KBM-7 (cell line): Measurements from ENCODE around the gene EXOC1.

Source experiments
- DNase-seq: peaks from one replicate; pipeline ENCODE4 v3.0.0-alpha.2; 2015
- in situ Hi-C: fragments of 300-500 bp; cut with MboI; formaldehyde crosslinking; loops from 2 replicates; pipeline ENCODE4 v1.14.3; 2020; ENCODE audit warnings: low sequenced_read_pairs, low pct_unique_long_range_greater_than_20kb, mixed read lengths

Gene EXOC1

DNA sequence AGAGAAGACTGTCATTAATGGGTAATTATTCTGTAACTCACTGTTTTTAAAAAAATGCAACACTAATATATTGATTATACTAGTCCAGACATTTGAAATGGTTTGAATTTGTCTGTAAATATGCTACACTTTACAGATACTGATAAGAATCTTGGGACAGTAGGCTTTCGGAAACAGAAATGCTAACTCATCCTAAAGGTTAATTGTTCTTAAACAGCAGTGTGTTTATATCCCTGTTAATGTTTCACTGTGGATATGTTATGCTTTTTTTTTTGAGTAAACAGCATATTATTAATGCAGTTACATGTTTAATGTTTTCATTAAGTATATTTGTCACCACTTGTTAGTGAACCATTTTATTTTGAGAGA, 31.4 kb downstream of the EXOC1 start:
- in situ Hi-C loops = no loop called here
- DNase-seq = no peak

DNA sequence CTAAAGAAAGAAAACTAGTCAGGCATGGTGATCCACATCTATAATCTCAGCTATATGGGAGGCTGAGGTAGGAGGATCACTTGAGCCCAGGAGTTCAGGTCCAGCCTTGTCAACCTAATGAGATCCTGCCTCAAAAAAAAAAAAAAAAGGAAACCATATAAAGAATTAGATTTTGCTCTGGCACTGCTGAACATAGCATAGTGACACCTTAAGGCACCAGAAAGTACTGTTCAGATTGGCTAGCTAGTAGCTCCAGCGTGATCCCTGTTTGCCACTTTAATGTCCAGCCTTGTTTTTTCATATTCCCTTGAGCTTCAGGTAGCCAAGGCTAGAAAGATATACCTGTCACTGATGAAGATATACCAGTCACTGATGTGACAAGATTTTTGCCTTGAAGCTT, 34.1 kb downstream of the EXOC1 start:
- in situ Hi-C loops = no loop called here
- no peak for DNase-seq

DNA sequence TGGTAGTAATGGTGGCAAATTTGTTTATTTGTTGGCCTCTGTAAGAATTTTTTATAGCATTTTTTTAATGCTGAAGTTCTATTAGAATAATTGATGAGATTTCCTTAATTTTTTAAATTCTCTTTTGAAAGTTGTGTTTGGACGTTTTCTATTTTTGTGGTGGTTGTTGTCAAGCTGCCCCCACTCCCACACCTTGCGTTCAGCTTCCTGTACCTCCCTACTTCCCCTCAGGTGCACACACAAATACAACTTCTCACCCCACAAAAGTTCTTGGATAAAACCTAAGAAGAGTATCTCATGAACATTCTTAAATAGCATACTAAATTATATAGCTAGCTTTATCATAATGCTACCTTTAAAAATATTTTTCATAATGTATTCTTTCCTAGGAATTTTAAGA, 38.7 kb downstream of the EXOC1 start:
- in situ Hi-C loops = no loop called here

GRCh38 chr4:55896622-55897021, 43.2 kb downstream of the EXOC1 start:
- no peak for DNase-seq
- in situ Hi-C loops = no loop called here

More for the DNA sequence above, 38.7 kb downstream of the EXOC1 start:
- DNase-seq = peak; percentile 56

DNA sequence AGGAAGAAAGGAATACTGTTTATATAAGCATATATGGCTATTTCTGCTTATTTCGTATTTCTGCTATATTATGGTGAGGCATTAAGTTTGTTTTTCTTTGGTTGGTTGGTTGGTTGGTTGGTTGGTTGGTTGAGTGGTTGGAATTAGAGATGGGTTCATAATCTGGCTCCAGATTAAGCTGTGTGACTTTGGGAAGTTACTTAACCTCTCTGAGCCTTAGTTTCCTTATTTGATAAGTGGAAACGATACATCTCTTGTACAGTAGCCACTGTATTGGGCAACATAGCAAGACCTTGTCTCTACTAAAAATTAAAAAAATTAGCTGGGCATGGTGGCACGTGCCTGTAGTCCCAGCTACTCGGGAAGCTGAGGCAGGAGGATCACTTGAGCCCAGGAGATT, 49.2 kb downstream of the EXOC1 start:
- in situ Hi-C loops = no loop called here
- DNase-seq = no peak

DNA sequence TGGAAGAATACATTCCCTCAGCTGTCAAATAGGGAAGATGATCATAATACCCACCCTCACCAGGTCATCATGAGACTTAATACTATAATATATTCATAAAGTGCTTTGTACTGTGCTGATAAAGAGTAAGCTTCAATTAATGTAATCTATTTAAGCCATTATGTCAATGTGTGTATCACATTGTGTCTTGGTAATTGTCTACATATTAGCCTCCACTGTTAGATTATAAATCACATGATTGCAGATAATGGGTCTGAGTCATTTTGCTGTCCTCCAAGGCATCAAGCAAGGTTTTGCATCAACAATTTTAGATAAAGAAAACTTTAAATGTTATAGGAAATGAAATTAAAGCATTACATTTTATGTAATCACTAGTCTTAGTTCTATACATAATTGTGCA, 50.1 kb downstream of the EXOC1 start:
- in situ Hi-C loops = no loop called here

DNA sequence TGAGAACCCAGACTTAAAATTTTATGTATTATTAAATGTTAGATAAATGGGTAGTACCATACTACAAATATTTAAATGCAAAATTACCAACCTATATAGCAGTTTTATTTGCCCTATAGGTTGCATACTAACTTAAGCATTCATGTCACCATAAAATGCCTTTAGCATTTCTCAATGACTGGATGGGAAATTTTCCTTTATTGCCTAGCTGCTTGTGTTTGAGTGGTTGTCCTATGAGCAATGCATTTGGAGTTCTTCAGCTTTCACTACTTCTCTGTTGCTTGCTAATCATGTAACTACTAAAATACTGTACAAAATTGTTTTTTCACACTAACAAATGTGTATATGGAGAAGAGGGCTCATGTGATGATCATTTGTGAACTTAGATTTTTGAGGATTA, 51.1 kb downstream of the EXOC1 start:
- DNase-seq = no peak
- in situ Hi-C loops = no loop called here

More for the DNA sequence above, 50.1 kb downstream of the EXOC1 start:
- DNase-seq = no peak

DNA sequence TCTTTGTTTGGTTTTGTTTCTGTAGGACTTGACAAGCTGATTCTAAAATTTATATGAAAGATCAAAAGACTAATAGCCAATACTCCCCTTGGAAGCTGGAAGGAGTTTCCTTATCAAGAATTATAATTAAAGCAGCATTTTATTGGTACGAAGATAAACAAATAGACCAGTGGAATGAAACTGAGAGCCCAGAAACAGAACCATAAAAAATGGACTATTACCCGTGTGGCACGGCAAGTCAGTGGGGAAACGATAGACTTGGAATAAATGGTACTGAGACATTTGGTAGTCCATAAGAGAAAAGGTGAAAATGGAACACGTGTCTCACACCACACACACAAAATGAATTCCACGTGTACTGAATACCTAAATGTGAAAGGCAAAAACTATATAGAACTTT, 52.9 kb downstream of the EXOC1 start:
- in situ Hi-C loops = no loop called here
- no peak for DNase-seq

DNA sequence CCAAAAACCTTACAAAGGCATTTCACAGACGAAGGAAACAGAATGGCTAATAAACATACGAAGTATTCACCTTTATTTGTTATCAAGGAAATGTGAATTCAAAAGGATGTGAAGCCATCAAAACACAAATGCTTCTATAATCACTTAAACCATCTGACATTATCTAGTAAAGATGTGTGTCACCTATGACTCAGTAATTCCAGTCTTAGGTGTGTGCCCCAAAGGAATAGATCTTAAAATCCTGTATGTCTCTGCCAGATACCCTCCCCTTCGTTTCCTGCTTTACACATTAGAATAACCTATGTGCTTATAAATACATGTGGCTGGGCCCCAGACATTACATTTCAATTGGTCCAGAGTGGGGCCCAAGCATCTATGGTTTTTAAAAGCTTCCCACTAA, 53.5 kb downstream of the EXOC1 start:
- in situ Hi-C loops = no loop called here
- DNase-seq = no peak

DNA sequence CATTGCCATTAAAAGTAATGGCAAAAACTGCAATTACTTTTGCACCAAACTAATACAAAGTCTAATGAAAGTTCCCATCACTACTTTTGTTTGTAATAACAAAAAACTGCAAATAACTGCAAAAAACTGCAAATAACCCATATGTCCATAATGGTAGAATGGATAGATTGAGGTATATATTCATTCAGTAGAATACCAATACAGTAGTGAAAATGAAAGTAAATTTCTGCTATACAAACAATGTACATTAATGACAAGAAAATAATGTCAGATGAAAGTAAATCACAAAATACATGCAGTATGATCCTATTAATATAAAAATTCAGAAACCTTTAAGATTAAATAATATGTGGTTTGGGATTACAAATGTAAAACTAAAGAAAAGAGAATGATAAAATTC, 54.0 kb downstream of the EXOC1 start:
- in situ Hi-C loops = no loop called here
- DNase-seq = no peak

DNA sequence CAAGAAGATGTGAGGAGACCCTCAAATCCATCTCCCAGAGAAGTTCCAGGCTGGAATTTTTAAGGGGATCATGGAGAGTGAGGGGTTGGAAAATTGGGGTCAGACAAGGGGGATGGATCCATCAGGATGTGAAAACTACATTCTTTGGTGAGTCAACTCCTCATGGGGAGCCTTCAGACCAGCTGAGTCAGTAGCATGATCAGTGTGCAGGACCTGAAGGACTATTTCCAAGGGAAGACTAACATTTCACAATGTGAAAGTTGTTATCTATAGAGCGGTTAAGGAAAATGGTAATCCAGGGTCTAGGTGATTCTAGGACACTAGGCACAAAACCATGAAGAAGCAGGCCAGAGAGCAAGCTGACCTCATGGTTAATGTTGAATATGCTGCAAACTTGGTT, 56.7 kb downstream of the EXOC1 start:
- in situ Hi-C loops = no loop called here
- DNase-seq = no peak

- in situ Hi-C loops = no loop called here
Measured at GRCh38 chr4:55912249-55912648, 58.8 kb downstream of the EXOC1 start.

DNA sequence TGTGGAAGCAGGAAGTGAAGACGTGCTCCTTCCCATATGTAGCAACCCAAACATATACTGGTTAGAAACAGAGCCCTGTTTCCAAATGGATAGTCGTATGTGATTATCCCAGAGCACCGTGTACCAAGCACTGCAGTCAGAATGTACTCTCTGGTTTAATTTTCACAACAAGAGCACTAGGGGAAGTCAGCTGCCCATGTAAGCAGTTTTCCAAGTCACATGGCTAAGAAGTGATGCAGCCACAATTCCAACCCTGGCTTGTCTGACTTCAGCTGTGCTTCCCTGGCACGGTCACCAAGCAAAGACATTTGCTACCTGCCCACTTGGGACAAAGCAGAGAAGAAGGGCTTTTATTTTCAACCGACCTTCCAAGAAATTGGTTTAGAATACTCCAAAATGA, 67.1 kb downstream of the EXOC1 start:
- no peak for DNase-seq
- in situ Hi-C loops = no loop called here

More at GRCh38 chr4:55912249-55912648, 58.8 kb downstream of the EXOC1 start:
- peak; percentile 8 for DNase-seq

- in situ Hi-C loops = no loop called here
- no peak for DNase-seq
Measured at GRCh38 chr4:55921093-55921492, 67.6 kb downstream of the EXOC1 start.

GRCh38 chr4:55925241-55925640, 71.8 kb downstream of the EXOC1 start:
- in situ Hi-C loops = no loop called here
- no peak for DNase-seq

- in situ Hi-C loops = no loop called here
- DNase-seq = no peak
Measured at GRCh38 chr4:55926610-55927009, 73.2 kb downstream of the EXOC1 start.

DNA sequence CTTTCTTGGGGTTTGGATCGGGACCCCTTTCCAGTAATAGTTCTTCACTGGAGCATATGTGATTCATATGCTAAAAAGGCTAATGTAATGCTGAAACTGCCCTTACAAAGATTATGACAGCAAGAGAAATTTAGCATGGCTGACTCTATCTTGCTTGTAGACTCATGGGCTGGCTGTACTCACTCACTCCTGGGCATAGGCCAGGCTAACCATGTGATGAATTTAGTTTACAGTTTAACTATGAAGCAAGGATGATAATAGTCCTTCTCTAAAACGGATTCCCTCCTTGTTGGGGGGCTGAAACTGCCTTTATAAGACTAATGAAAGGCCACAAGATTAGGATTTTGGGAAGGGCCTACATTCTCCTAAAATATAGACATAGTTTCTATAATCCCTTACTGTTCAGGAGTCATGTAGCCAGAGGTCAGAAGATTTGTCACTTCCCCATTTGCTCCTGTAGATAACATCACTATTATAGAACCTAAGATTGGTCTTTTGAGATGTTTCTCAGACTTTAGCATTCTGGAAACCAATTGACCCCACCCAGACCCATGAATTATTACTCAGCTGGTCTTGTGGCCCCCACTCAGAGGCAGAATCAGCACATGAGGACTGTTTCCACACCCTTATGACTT, 74.5 kb downstream of the EXOC1 start:
- DNase-seq = no peak
- in situ Hi-C loops = no loop called here

GRCh38 chr4:55928846-55929245, 75.4 kb downstream of the EXOC1 start:
- in situ Hi-C loops = no loop called here

DNA sequence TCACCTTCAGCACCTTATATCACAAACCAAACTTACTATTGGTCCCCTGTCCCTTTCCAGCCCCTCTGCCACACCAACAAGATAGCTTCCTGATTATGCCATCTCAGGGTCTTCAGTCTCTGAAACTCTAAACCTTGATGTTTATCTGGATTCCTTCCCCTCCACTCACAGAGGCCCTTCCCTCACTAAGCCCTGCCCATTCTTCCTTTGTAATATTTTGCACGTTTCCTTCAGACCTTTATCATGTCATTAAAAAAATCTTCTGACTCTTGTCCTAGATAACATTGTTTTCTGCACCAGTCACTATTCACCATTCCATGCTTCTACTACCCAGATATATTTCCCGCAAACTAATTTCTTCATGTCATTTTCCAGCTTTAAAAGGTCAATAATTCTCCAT, 77.6 kb downstream of the EXOC1 start:
- in situ Hi-C loops = no loop called here
- DNase-seq = no peak

More at GRCh38 chr4:55928846-55929245, 75.4 kb downstream of the EXOC1 start:
- DNase-seq = no peak

DNA sequence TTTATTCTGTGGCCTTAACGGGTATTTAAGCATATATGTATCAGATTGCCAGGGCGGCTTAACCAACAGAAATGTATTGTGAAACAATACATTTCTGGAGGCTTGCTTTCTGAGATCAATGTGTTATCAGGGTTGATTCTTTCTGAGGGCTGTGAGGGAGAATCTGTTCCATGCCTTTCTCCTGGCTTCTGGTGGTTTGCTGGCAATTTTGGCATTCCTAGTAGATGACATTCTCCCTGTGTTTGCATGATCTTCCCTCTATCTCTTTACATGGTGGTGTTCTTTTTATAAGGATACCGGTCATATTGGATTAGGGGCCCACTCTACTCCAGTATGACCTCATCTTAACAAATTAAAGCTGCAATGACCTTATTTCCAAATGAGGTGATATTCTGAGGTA, 78.4 kb downstream of the EXOC1 start:
- in situ Hi-C loops = no loop called here
- no peak for DNase-seq

DNA sequence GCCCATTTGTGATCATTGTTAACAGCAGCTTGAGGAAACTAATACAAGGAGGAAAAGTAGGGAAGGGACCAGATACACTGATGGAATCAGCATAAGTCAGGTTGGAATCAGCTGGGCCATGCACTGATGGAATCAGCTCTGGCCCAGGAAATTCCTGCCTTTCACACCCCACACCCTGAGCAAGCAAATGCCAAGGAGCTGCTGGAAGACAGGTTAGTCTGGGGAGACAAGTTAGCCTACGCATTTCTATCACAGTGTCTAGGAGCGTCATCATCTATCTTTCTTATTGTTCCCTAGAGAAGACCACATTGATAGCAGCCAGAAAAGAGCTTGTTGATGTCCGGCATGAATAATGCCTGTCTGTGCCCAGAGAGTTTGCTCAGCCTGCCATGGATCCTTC, 79.1 kb downstream of the EXOC1 start:
- no peak for DNase-seq
- in situ Hi-C loops = no loop called here

- no peak for DNase-seq
- in situ Hi-C loops = no loop called here
Measured at GRCh38 chr4:55933611-55934010, 80.2 kb downstream of the EXOC1 start.
